GM19468 (cell line): ENCODE data around the gene PCDHGA4.
"Not testable (repeated sequence)": the region's sequence is repeated elsewhere in the genome, so short reads cannot be mapped to it uniquely, and the experiment has no call there.

Experiments used
- ATAC-seq: cut with Tn5 transposase; IDR thresholded peaks from one replicate; pipeline ENCODE4 v1.9.1; 2021; ENCODE audit warnings: mild to moderate bottlenecking, moderate library complexity, moderate number of reproducible peaks; ENCODE audit not compliant: unreplicated experiment; ENCODE audit errors: extremely low read depth

The PCDHGA4 gene

DNA sequence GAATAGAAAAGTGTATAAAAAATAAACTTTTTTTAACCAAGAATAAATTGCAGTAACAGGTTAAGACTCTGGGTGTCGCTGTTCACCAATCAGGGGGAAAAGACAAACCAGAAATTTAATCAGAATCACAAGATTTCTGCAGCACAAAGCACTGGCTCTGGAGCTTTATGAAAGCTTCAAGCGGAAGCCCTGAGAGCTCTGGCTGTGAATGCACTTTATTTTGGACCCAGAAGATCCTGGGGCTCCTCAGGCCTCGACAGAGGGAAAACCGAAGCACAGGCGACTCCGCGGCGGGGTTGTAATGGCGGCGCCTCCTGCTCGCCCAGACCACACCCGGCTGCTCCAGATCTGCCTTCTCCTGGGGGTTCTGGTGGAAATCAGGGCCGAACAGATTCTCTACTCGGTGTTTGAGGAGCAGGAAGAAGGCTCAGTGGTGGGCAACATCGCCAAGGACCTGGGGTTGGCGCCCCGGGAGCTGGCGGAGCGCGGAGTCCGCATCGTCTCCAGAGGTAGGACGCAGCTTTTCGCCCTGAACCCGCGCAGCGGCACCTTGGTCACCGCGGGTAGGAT is at the start of gene PCDHGA4:
PCDHGA4 (plus strand) TSS at position 122 of the 570 bp plus-strand sequence; CDS start at position 209, 87 bp downstream.
- ATAC-seq, result no peak

DNA sequence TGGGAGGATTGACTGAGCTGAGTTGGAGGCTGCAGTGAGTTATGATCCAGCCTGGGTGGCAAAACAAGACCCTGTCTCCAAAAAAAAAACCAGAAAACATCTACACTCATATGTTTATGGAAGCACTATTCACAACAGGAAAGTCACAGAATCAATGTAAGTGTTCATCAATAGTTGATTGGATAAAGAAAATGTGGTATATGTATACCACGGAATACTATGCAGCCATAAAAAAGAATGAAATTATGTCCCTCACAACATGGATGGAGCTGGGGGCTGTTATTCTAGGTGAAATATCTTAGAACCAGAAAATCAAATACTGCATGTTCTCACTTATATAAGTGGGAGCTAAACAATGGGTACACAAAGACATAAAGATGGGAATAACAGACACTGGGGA is 48.2 kb upstream of the PCDHGA4 start:
- no peak for ATAC-seq

DNA sequence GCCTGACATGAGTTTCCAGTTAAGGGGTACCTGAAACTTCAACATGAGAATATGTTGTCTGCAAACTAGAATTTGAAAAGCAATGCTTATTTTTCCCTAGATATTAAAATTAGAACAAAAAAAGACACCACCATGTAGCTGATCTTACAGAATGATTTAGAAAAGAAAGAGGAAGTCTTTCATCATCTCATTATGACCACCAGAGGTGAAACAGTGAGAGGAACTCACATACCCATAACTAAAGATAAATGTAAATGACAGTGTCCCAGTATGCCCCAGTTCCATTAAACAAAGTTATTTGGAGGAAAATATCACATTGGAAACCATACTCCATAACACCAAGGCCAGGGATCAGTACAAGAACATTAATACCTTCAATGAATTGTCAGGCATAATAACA is 41.1 kb upstream of the PCDHGA4 start:
- ATAC-seq, result no peak

DNA sequence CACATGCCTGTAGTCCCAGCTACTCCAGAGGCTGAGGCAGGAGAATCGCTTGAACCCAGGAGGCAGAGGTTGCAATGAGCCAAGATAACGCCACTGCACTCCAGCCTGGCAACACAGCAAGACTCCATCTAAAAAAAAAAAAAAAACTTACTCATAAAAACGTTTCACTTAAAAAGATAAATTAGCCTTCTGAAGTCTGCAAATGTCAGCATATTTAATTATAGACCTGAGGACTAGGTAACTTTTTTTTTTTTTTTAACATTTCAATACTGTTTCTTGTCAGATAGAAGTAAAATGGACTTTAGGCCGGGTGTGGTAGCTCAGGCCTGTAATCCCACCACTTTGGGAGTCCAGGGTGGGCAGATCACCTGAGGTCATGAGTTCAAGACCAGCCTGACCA is 37.9 kb upstream of the PCDHGA4 start:
- ATAC-seq, result not testable (repeated sequence)

DNA sequence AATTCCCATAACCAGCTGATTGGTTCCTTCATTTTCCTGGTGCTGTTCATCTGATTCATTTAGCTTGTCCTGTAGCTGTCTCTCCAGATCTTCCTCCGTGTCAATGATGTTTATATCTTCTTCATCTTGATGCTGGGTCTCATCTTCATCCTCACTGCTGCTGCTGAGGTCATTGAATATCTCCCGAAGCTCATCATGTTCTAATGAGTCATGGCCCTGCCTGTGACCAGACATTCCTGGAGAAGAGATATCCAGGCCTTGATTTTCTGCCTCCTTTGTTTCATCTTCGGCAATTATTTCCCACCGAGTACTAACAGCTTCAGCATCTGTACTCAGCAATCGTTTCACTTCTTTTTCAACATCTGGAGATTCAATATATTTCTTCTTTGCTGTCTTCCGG is 35.6 kb upstream of the PCDHGA4 start:
- ATAC-seq, result no peak

DNA sequence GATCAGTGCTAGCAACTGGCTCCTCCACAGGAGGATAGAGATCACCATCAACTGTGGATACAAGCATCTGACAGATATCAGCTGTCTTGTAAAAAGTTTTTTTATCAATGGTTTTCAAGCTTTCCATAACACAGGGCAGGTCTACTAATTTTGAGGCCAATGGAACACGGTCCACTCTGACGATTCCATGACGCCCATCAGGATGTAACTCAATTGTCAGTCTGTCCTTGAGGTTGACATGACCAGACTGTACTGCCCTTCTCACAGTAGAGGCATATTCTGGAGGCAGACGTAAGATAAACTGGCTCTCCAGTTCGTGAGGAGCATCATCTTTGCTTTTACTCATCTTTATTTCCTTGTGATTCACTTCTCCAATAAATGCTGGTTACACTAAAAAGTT is 35.1 kb upstream of the PCDHGA4 start:
- no peak for ATAC-seq

DNA sequence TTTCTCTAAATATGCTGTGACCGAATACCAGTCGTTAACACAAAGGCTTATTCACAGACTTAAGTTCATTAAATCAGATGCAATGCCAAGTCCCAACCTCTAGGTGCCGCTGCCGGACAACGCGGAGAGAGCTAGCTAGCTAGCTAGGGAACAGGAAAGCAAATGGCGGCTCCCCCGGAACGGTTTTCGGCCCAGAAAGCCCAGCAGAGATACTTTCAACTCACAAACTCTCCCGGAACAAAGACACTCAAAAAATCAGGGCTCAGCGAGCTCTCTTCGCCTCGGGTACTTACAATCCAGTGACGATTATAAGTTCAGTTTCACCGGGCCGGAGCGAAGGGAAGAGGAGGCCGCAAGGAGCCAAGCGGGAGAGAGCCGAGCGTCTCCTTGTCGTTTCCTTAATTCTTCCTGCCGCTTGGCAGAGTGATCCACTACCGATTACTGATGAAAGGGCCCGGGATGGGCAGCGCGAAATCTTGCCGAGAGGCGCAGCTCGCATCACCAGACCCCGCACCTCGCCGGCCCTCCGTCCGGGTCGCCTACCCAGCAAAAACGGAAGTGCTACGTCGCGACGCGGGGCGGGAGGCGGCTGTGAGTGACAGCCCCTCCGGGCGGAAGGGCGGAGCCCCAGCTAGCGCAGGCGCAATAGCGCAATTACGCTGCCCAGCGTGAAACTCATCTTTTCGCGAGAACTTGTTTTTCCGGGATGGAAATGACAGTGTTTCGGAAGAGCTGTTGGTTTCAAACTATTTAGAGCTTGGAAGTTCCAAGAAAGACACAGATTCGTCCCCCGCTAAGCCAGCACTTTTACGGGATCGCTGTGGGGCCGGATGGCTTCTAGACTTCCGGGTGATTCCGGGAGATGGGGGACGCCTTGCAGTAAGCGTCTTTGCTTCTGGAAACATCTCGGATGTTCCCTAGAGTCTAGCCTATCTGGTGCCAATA is 34.3 kb upstream of the PCDHGA4 start, which contains the start of gene TAF7:
TAF7 (minus strand) TSS at position 560 of the 945 bp plus-strand sequence. CDS start 740 bp downstream, outside the sequence.
- ATAC-seq, result peak; percentile 96

DNA sequence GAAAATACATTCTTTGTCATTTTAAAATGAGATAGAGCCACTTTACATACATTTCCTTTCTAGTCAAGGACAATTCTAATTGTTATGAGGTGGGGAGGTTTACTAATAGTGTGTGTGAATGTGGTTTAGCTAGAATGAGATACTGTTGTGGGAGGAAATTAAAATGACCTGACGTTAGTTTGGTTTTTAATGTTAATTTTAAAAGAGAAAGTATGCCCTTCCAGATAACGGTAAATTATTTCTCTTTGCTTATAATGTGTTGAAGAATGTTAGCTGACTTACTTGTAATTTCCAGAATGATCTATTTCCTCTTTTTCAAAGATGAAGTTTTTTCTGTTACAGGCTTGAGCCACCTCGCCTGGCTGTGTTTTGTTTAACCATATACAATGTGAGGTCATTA is 32.6 kb upstream of the PCDHGA4 start:
- ATAC-seq, result no peak

DNA sequence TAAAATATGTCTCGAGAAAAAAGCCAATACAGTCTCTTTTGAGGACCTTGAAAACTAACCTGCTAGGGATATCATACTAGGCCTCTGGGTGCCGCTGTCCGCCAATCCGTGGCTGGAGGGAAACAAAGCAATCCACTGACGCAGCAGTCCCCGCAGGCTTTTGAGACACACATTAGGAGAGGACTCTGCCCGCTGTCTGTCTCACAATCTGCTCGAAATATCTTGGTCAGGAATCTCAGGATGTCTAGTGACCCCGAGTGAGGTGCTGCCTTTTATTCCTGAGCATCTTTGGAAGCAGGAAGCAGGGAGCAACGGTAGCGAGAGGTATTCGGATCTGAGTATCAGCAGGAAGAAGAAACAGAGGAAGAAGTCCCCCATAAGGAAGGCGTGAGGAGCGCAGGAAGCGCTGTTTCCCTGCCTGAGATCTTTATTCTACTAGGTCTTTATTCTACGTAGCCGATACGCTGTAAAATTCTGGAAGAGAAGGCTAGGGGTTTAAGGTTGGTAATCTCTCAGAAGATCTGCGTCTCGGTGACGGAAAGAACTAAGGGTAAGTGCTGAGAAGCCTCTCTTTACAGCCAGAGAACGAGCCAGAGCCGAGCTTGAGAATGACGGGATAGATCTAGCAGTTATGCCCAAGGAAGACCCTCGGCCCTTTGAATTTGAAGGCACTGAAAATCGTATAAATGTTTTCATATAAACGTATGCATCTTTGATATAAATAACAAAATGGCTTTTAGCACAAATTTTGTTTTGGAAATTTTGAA is 28.6 kb upstream of the PCDHGA4 start:
- peak; percentile 28 for ATAC-seq

DNA sequence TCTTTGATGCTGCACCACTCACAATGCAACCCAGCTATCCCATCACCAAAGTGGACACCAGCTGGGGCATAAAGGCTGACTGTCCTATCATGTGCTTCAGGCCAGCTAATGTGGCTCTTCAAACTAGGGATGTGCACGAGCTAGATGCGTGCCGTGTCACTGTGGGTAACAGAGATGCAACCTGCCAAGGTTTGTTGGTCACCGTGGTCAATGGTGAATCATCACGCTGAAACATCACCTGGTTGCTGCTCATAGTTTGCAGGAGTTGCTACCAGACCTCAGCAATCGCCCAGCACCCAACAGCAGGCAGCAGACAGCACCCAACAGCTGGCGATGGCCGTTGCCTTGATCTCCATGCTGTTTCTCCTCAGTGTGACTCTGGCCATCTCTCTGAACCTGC is 26.6 kb upstream of the PCDHGA4 start:
- ATAC-seq, result no peak

DNA sequence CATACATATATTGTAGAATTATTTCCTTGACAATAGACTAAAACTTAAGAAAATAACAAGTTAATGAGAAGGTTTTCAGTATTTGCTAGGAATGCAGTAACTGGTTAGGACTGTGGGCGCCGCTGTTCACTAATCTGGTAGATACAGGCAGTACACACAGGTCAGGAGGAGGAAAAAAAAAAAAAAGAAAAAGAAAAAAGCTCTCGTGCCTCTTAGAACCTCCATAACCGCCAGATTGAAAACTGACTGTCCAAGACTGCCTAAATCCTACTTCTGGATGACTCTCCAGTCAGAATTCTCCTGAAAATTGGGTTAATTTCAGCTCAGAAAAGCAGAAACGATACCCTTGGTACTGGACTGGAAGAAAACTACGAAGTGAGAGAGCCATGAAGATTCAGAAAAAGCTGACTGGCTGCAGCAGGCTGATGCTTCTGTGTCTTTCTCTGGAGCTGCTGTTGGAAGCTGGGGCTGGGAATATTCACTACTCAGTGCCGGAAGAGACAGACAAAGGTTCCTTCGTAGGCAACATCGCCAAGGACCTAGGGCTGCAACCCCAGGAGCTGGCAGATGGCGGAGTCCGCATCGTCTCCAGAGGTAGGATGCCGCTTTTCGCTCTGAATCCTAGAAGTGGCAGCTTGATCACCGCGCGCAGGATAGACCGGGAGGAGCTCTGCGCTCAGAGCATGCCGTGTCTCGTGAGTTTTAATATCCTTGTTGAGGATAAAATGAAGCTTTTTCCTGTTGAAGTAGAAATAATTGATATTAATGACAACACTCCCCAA is 24.3 kb upstream of the PCDHGA4 start, which contains the start of gene PCDHGA1:
PCDHGA1 (plus strand) TSS at position 216 of the 782 bp plus-strand sequence.
- ATAC-seq, result no peak

DNA sequence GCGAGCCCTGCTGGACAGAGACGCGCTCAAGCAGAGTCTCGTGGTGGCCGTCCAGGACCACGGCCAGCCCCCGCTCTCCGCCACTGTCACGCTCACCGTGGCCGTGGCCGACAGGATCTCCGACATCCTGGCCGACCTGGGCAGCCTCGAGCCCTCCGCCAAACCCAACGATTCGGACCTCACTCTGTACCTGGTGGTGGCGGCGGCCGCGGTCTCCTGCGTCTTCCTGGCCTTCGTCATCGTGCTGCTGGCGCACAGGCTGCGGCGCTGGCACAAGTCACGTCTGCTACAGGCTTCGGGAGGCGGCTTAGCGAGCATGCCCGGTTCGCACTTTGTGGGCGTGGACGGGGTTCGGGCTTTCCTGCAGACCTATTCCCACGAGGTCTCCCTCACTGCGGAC is 22.2 kb upstream of the PCDHGA4 start:
- not testable (repeated sequence) for ATAC-seq

DNA sequence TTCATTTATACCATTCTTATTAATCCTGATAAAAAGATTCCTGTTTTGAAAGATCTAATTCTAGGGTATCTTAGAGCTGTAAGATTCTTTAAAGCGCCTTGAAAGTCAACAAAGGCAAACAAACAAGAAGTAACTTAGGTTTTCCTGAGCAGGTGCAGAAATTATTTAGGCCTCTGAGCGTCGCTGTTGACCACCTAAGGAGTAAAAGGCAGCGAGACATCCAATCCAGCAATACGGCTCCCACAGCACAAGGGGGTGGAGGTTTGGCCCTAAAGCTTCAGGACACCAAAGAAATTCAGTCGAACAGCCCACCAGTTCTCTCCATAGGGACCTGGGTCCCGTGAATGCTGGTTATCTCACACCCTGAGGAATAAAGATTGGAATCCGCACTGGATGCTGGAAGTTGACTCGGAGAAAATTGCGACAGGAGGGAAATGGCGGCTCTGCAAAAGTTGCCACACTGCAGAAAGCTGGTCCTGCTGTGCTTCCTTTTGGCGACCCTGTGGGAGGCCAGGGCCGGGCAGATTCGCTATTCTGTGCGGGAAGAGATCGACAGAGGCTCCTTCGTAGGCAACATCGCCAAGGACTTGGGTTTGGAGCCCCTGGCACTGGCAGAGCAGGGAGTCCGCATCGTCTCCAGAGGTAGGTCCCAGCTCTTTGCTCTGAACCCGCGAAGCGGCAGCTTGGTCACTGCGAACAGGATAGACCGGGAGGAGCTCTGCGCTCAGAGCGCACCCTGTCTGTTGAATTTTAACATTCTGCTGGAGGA is 16.1 kb upstream of the PCDHGA4 start, which contains the start of gene PCDHGA2:
PCDHGA2 (plus strand) TSS at position 223 of the 769 bp plus-strand sequence.
- no peak for ATAC-seq

DNA sequence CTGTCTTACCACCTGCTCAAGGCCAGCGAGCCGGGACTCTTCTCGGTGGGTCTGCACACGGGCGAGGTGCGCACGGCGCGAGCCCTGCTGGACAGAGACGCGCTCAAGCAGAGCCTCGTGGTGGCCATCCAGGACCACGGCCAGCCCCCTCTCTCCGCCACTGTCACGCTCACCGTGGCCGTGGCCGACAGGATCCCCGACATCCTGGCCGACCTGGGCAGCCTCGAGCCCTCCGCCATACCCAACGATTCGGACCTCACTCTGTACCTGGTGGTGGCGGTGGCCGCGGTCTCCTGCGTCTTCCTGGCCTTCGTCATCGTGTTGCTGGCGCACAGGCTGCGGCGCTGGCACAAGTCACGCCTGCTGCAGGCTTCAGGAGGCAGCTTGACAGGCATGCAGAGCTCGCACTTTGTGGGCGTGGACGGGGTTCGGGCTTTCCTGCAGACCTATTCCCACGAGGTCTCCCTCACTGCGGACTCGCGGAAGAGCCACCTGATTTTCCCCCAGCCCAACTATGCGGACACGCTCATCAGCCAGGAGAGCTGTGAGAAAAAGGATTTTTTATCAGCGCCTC is 14.0 kb upstream of the PCDHGA4 start:
- not testable (repeated sequence) for ATAC-seq

DNA sequence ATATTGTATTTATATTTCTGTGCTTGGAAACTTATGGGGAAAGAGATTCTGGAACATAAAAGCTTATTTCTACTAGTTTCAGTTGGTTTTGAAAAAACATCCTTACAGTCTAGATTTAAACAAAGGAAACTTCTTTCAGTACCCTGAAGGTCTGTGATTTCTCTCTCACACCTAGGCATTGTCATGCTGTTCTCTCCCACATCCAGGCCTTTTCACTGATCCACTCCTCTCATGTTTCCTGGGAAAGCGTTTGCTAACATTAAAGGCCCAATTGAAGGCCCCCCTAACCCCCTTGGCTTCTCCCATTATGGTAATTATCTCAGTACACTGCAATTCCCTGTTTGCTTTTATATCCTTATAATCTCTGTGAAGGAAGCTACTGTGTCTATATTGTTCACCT is 12.0 kb upstream of the PCDHGA4 start:
- ATAC-seq, result no peak

DNA sequence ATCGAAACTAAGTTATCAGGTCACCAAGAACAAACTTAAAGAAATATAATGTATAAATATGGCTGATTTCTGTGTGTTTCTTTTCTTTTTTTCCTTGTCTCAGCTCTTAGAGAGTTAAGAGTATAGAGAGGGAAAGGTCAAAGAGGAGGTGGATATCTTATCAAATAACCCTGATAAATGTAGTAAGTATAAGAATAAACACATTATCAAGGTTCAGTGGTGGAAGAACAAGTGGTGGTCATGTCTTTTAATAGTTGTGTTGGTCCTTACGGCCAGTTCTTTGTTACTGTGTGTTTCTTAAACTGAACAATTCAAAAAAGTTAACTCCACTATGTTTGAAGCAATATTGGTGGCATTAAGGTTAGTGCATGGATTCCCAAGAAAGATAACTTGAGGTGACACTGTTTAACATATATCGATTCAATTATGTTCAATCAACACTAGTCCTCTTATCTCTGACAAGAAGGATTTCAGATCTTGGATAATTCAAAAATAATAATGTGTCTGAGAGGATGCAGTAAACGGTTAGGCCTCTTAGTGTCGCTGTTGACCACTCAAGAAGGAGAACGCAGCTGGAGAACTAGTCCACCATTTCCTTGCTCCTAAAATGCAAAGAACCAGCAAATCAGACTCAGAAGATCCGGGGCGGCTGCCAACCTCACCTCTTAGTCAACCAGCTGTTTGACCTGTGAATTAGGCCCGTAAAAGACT is 11.4 kb upstream of the PCDHGA4 start, which contains the start of gene PCDHGA3:
PCDHGA3 (plus strand) TSS at position 588 of the 711 bp plus-strand sequence. CDS start 205 bp downstream, outside the sequence.
- no peak for ATAC-seq

DNA sequence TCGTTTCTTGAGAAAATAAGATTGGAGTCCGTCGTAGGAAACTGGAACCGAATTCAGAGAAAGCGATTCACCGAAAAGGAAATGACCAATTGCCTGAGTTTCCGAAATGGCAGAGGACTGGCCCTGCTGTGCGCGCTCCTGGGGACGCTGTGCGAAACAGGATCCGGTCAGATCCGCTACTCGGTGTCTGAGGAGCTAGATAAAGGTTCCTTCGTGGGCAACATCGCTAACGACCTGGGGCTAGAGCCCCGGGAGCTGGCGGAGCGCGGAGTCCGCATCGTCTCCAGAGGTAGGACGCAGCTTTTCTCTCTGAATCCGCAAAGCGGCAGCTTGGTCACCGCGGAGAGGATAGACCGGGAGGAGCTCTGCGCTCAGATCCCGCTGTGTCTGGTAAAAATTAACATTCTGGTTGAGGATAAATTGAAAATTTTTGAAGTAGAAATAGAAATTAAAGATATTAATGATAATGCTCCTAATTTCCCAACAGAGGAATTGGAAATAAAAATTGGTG is 10.8 kb upstream of the PCDHGA4 start:
- no peak for ATAC-seq

DNA sequence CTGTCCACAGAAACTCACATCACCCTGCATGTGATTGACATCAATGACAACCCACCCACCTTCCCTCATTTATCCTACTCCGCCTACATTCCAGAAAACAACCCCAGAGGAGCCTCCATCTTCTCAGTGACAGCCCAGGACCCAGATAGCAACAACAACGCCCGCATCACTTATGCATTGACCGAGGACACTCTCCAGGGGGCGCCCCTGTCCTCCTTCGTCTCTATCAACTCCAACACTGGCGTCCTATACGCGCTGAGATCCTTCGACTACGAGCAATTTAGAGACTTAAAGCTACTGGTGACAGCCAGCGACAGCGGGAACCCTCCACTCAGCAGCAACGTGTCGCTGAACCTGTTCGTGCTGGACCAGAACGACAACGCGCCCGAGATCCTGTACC is 9.5 kb upstream of the PCDHGA4 start:
- ATAC-seq, result no peak
